Endothelial cell of umbilical vein (primary cell): ENCODE results near the gene SV2A. TPM values are rescaled to one million over a fixed set of nuclear protein-coding genes. Genes with fewer than 3 reads are reported as not detected.

Experiments
- BruUV-seq: library from RNA; stranded (reverse); fragments of 400-500 nt; replicated peaks from 2 replicates; lab custom pipeline; 2021; lab: Mats Ljungman, UMichigan
- CTCF ChIA-PET: fragments of 300-600, 350-600 bp; sonication (Branson Sonifier 250); formaldehyde crosslinking; loops from one replicate; lab custom pipeline; 2021; ENCODE audit warnings: antibody characterized with exemption, inconsistent platforms; lab: Charles Lee
- POLR2A ChIA-PET: fragments of 300-600, 350-600 bp; sonication (Branson Sonifier 250); formaldehyde crosslinking; loops from one replicate; lab custom pipeline; 2021; ENCODE audit warnings: antibody characterized with exemption, inconsistent platforms; lab: Charles Lee
- DNase-seq: peaks from one replicate; pipeline ENCODE4 v3.0.0-alpha.2; 2011; ENCODE audit warnings: low read depth, low spot score
- FAIRE-seq: peaks from 2 replicates; lab custom pipeline; 2011; peaks lifted over from hg19 to GRCh38; lab: Jason Lieb, UNC
- H2AFZ ChIP-seq: 2 replicates; pipeline ENCODE4 v1.6.0; 2012; ENCODE audit warnings: low read depth, low read length, control low read depth, inconsistent platforms
- H3K27ac ChIP-seq: 2 replicates; pipeline ENCODE4 v1.5.1; 2011; ENCODE audit warnings: low read depth, mild to moderate bottlenecking, control low read depth, low read length, moderate library complexity; ENCODE audit not compliant: insufficient read depth
- H3K27me3 ChIP-seq, 2 experiments: 2 replicates each; pipeline versions ENCODE4 v1.6.0 to v1.6.1; 2011; ENCODE audit warnings: low read length in 2 of 2, mixed read lengths in 1 of 2; ENCODE audit not compliant: control insufficient read depth in 2 of 2, insufficient read depth in 2 of 2
- H3K36me3 ChIP-seq, 2 experiments: 2 replicates in 1 of 2; 3 replicates in 1 of 2; pipeline ENCODE4 v1.5.1; 2011; ENCODE audit warnings: low read length in 2 of 2, mild to moderate bottlenecking in 1 of 2, moderate library complexity in 1 of 2; ENCODE audit not compliant: control insufficient read depth in 2 of 2, insufficient read depth in 2 of 2; ENCODE audit errors: extremely low read depth in 1 of 2
- H3K4me1 ChIP-seq: 3 replicates; pipeline ENCODE4 v1.5.1; 2011; ENCODE audit warnings: mild to moderate bottlenecking, low read length; ENCODE audit not compliant: control insufficient read depth, insufficient read depth; ENCODE audit errors: extremely low read depth
- H3K4me2 ChIP-seq: 2 replicates; pipeline ENCODE4 v1.6.1; 2011; ENCODE audit warnings: low read length, control low read depth, mixed read lengths; ENCODE audit not compliant: insufficient read depth
- H3K4me3 ChIP-seq, 3 experiments: fragments of 200-600 bp in 1 of 3; sonication (generic), shearing (Covaris generic) in 1 of 3; replicated peaks in 1 of 3; 2 replicates each; pipeline ENCODE4 v1.5.1; 2011 to 2016; ENCODE audit warnings: control low read depth in 3 of 3, low read length in 3 of 3, mild to moderate bottlenecking in 2 of 3, inconsistent platforms in 1 of 3, low read depth in 1 of 3, moderate library complexity in 1 of 3; ENCODE audit not compliant: insufficient read depth in 1 of 3
- H3K79me2 ChIP-seq: 2 replicates; pipeline ENCODE4 v1.6.0; 2012; ENCODE audit warnings: low read length, inconsistent platforms; ENCODE audit not compliant: control insufficient read depth, insufficient read depth
- H3K9ac ChIP-seq: replicated peaks from 2 replicates; pipeline ENCODE3; 2011; ENCODE audit warnings: low read length, control low read depth; ENCODE audit not compliant: insufficient read depth; ENCODE audit errors: extremely low read depth
- H3K9me1 ChIP-seq: replicated peaks from 3 replicates; pipeline ENCODE4 v1.6.0; 2011; ENCODE audit warnings: mild to moderate bottlenecking, low read length; ENCODE audit not compliant: control insufficient read depth, insufficient read depth; ENCODE audit errors: extremely low read depth
- H3K9me3 ChIP-seq: replicated peaks from 2 replicates; pipeline ENCODE4 v1.5.1; 2012; ENCODE audit warnings: low read length, inconsistent platforms; ENCODE audit not compliant: control insufficient read depth, insufficient read depth
- H4K20me1 ChIP-seq: replicated peaks from 2 replicates; pipeline ENCODE3; 2011; ENCODE audit warnings: mild to moderate bottlenecking, low read length; ENCODE audit not compliant: control insufficient read depth, insufficient read depth; ENCODE audit errors: extremely low read depth
- JUN ChIP-seq: IDR thresholded peaks from 2 replicates; pipeline ENCODE4 v1.6.1; 2011; ENCODE audit warnings: borderline replicate concordance, low read depth; ENCODE audit not compliant: insufficient read length, insufficient read depth
- MYC ChIP-seq: IDR thresholded peaks from one replicate; pipeline ENCODE4 v1.6.1; 2011; ENCODE audit warnings: mild to moderate bottlenecking, low read depth, low read length
- dilution Hi-C: fragments of 300-500 bp; cut with MboI; formaldehyde crosslinking; loops from one replicate; pipeline ENCODE4 v1.15.0; 2019; ENCODE audit warnings: low sequenced_read_pairs; ENCODE audit not compliant: extremely low pct_ligation_motif_present
- intact Hi-C: fragments of 100-400 bp; cut with micrococcal nuclease; formaldehyde crosslinking; loops from one replicate; pipeline ENCODE4 v1.10.0; 2022
- polyA plus RNA-seq, 4 experiments: library from polyadenylated mRNA; depleted of rRNA in 3 of 4; stranded (reverse) in 3 of 4; unstranded in 1 of 4; fragments of >200 nt; gene quantifications; 2 replicates each; pipeline versions ENCODE4 v1.2.1 to v1.2.3, GENCODE V29; 2011 to 2012; ENCODE audit warnings: missing spikeins in 1 of 4
- total RNA-seq: library from RNA; stranded (reverse); gene quantifications from 2 replicates; pipeline ENCODE4 v1.2.3, GENCODE V29; 2021
- TF ChIP-seq, protein P1 (sequence below): IDR thresholded peaks from 2 replicates; pipeline ENCODE4 v1.6.1; 2011; ENCODE audit not compliant: insufficient read depth, insufficient read length

Gene SV2A
- total and polyA plus RNA-seq, 2 donors (not counting 3 experiments of a cell fraction or from before 2014, with no cell fraction given): 2.9 to 5.4 TPM

DNA sequence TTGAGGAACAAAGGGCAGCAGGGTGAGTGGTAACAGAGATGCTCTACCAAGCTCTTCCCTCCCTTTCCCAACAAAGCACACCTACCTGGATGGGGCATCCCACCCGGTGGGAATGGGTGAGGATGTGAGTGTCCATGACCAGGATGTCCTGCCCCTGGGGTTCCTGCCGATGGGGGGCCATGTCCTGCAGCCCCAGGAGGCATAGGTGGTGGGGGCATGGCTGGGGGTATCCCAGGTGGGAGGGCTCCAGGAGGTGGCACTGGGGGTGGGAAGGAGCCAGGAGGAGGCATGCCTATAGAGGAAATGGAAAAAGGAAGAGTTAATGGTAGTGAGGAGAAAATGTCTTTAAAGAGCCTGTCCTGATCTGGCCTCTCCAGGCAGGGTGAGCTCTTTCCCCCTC lies 8.1 kb upstream of the SV2A start:
- Histone ChIP-seq H3K36me3 (peaks cover 21 to 26% of the 10 kb centered on the region in 2 experiments), H3K79me2 (peaks cover 30% of the 10 kb centered on the region), H3K9me1 (no peaks in the 10 kb centered on the region), H3K4me2 (peak overlapping the region; percentile 84), H2AFZ (no peak overlapping the region), H3K4me3 (no peak overlapping the region), H3K27me3 (no peaks in the 10 kb centered on the region), H3K4me1 (peaks cover 18% of the 10 kb centered on the region), H3K9me3 (no peaks in the 10 kb centered on the region), H4K20me1 (no peaks in the 10 kb centered on the region), H3K9ac (no peak overlapping the region), H3K27ac (no peak overlapping the region)
- no peak for FAIRE-seq
- POLR2A ChIA-PET: no interaction called here
- TF ChIP-seq MYC (no peak), JUN (no peak)
- intact Hi-C loops (no loop called here), dilution Hi-C loops (no loop called here)
- DNase-seq: no peak
- BruUV-seq: no TSS peak
- CTCF ChIA-PET: no interaction called here

DNA sequence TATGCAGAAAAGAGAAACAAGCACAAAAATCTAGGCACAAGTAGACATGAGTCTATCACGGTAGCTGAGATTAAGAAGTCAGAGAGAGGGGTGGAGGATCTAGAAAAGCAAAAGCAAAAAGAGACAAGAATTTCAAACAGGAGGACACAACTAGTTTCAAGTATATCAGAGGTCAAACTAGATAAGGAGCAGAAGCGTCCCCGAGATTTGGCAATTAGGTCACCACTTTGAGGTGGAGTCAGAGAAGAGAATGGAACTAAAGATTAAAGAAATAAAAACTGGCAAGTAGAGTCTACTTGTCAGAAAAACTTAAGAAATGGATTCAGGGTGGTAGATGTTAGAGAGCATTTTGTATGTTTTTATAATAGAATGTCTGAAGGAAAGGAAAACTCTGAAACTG lies 7.7 kb upstream of the SV2A start:
- H3K9ac ChIP-seq: no peak overlapping the region
- DNase-seq: no peak
- FAIRE-seq: no peak
- ChIA-PET CTCF (no interaction called here), POLR2A (no interaction called here)
- dilution Hi-C loops: no loop called here
- H3K79me2 ChIP-seq: peaks cover 30% of the 10 kb centered on the region
- no peak overlapping the region for H3K4me3 ChIP-seq
- BruUV-seq: no TSS peak
- H3K4me1 ChIP-seq: peaks cover 18% of the 10 kb centered on the region
- H3K27me3 ChIP-seq: no peaks in the 10 kb centered on the region
- H3K4me2 ChIP-seq: no peak overlapping the region
- H3K27ac ChIP-seq: no peak overlapping the region
- no peaks in the 10 kb centered on the region for H3K9me3 ChIP-seq
- peaks cover 21 to 26% of the 10 kb centered on the region in 2 experiments for H3K36me3 ChIP-seq
- no peaks in the 10 kb centered on the region for H3K9me1 ChIP-seq
- H4K20me1 ChIP-seq: no peaks in the 10 kb centered on the region
- intact Hi-C loops: no loop called here
- TF ChIP-seq, protein P1, sequence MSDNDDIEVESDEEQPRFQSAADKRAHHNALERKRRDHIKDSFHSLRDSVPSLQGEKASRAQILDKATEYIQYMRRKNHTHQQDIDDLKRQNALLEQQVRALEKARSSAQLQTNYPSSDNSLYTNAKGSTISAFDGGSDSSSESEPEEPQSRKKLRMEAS: no peak
- H2AFZ ChIP-seq: no peak overlapping the region
